ENCODE measurements around the gene TIGD2.

TIGD2 gene

DNA sequence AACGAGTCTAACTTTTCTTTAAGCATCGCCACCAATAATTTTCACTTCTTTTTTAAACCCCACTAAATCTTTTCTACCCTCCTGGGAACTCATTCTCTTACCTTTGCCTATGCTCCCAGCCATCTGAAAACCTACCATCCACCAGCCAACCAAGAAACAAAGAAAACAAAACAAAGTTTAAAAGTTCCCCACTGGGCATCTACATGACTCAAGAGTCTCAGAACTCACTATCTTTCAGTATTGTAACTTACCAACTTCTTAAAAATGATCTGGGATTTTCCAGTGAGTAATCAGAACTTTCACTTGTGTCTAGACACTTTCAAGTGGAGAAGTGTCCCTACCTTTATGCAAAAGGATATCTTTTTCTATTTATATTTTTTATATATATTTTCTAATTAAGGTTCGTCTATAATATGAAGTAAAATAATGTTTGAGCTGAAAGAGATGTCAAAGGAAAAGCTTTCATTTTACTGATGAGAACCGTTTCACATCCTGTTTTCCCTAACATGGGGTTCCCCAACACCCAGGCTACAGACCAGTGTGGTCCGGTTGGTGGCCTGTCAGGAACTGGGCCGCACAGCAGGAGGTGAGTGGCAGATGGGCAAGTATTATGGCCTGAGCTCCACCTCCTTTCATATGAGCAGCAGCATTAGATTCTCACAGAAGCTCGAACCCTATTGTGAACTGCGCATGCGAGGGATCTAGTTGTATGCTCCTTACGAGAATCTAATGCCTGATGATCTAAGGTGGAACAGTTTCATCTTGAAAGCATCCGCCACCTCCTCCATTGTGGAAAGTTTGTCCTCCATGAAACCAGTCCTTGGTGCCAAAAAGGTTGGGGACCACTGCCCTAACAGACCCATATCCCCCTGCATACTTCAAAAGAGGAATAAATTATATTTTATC is 9.8 kb upstream of the TIGD2 start:
- in situ Hi-C loops (cut with MboI; ENCODE audit: low pct_unique_long_range_greater_than_20kb, low sequenced_read_pairs, unreplicated experiment): no loop called here
- TF ChIP-seq CTCF (IDR thresholded peaks at IDR 0.05; ENCODE audit: extremely low read depth, insufficient read depth, missing control alignments): no peak
- peak; percentile 62 for DNase-seq (ENCODE audit: low spot score)

DNA sequence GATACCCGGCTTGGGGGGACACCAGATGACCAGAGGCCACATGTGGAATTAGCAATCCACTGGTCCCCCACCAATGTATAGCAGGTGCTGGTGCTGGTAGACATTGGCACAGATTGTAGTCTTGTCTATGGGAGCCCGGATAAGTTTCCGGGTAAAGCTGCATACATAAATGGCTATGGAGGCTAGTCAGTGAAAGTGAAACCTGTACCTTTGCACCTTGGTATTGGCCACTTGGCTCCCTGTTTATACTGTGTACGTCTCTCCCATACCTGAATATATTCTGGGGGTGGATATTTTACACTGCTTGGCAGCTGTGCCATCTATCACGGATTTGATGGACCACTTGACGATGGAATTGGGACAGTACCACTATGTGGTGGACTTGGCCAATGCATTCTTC is 5.6 kb upstream of the TIGD2 start:
- no peak for DNase-seq (ENCODE audit: low spot score)
- in situ Hi-C loops (cut with MboI; ENCODE audit: low pct_unique_long_range_greater_than_20kb, low sequenced_read_pairs, unreplicated experiment): no loop called here
- TF ChIP-seq CTCF (IDR thresholded peaks at IDR 0.05; ENCODE audit: extremely low read depth, insufficient read depth, missing control alignments): no peak

GRCh38 chr4:89108091-89108490 is 3.2 kb upstream of the TIGD2 start:
- in situ Hi-C loops (cut with MboI; ENCODE audit: low pct_unique_long_range_greater_than_20kb, low sequenced_read_pairs, unreplicated experiment): no loop called here
- no peak for TF ChIP-seq CTCF (IDR thresholded peaks at IDR 0.05; ENCODE audit: extremely low read depth, insufficient read depth, missing control alignments)
- no peak for DNase-seq (ENCODE audit: low spot score)

DNA sequence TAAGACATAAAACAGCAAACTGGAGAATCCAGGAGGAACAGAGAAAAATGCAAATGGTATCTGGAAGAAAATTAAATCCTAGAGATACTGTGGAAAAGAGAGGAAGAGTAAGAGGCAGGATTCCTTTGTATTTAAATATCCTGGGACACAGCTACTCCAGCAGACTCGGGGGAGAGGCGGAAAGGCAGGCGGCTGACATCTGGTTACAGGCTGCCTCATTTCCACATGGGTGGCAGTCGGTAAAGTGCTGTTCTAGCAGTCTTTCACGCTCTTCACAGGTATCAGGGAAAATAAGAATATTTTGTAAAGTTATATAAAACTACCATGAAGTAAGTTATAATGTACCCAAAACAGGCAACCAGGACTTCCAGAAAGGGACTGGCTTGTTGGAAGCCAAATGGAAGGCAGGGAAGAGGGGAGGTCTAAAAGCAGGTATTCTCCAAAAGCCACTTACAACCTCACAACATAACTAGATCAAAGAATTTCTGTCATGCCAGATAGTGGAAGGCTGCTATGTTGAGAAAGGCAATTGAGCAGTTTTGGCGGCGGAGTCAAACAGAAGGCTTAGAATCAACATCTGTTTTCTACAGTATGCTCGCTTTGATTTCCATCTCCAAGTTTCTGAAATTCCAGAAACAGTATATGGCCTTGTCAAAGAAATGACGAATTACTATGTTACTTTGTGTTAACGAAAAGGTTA is 1.3 kb upstream of the TIGD2 start:
- in situ Hi-C loops (cut with MboI; ENCODE audit: low pct_unique_long_range_greater_than_20kb, low sequenced_read_pairs, unreplicated experiment): no loop called here
- DNase-seq (ENCODE audit: low spot score): no peak
- TF ChIP-seq CTCF (IDR thresholded peaks at IDR 0.05; ENCODE audit: extremely low read depth, insufficient read depth, missing control alignments): no peak

GRCh38 chr4:89110541-89110985 is 770 bp upstream of the TIGD2 start:
- DNase-seq (ENCODE audit: low spot score): no peak
- TF ChIP-seq CTCF (IDR thresholded peaks at IDR 0.05; ENCODE audit: extremely low read depth, insufficient read depth, missing control alignments): no peak
- in situ Hi-C loops (cut with MboI; ENCODE audit: low pct_unique_long_range_greater_than_20kb, low sequenced_read_pairs, unreplicated experiment): no loop called here

DNA sequence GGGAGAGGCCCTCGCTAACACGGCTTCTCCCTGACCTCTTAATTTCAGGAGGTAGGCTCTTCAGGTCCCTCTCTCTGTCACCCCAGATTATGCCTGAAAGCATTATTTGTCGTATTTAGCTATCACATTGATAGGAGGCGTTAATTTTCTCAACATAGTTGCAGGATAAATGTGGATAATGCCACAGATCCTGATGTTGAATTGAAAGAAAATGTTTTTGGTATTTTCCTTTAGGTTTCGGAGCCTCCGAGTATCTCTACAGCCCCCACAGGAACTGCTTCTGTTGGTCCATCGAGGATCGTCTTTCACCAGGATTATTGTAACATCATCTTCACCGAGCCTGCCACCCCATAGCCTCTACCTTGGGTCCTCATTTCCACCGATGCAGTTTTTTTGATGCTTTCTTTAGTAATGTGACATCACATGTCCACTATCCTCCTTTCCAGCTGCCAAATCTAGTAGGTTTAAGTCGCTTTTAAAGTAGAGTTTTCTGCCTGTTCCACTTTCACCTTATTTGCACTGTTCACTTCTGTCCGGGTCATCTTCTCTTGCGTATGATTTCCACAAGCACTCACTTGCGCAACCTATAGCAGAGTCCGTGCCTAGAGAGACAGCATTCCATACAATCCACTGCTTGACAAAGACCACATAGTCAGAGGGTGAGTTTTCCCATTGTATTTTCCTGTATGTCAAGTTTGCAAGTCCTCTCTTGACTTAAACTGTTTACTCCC is 665 bp downstream of the TIGD2 start:
- in situ Hi-C loops (cut with MboI; ENCODE audit: low pct_unique_long_range_greater_than_20kb, low sequenced_read_pairs, unreplicated experiment): no loop called here
- TF ChIP-seq CTCF (IDR thresholded peaks at IDR 0.05; ENCODE audit: extremely low read depth, insufficient read depth, missing control alignments): no peak
- no peak for DNase-seq (ENCODE audit: low spot score)
